T-helper 2 cell treated with Interferon-gamma antibody and Interleukin-4, amounts not matched to agents 5 μg/mL and 100 μg/mL, for 36 hours (primary cell): Measurements from ENCODE around the gene PTPN13.

Experiments
- DNase-seq: peaks from one replicate; pipeline ENCODE4 v3.0.0; 2021; ENCODE audit warnings: low spot score
- H3K27ac Mint-ChIP-seq: one replicate; pipeline ENCODE4 v1.8.0; 2021; ENCODE audit warnings: mild to moderate bottlenecking, mixed read lengths
- H3K27me3 Mint-ChIP-seq: one replicate; pipeline ENCODE4 v1.8.0; 2021; ENCODE audit warnings: low read depth, mixed read lengths
- H3K36me3 Mint-ChIP-seq: one replicate; pipeline ENCODE4 v1.8.0; 2021; ENCODE audit warnings: low read depth, mixed read lengths
- H3K4me1 Mint-ChIP-seq: one replicate; pipeline ENCODE4 v1.8.0; 2021; ENCODE audit warnings: low read depth, mixed read lengths
- H3K4me3 Mint-ChIP-seq: one replicate; pipeline ENCODE4 v1.8.0; 2022; ENCODE audit warnings: mild to moderate bottlenecking, moderate library complexity, mixed read lengths
- H3K9me3 Mint-ChIP-seq: one replicate; pipeline ENCODE4 v1.8.0; 2021; ENCODE audit warnings: mixed read lengths

Gene PTPN13

GRCh38 chr4:86845593-86845992, 251.5 kb downstream of the PTPN13 start:
- Mint-ChIP-seq H3K27me3 (peaks cover 5% of the 10 kb centered on the region), H3K9me3 (no peaks in the 10 kb centered on the region), H3K36me3 (no peaks in the 10 kb centered on the region), H3K27ac (no peak overlapping the region), H3K4me1 (no peaks in the 10 kb centered on the region), H3K4me3 (no peak overlapping the region)
- DNase-seq, result no peak

GRCh38 chr4:86846921-86847320, 252.8 kb downstream of the PTPN13 start:
- no peak for DNase-seq
- Mint-ChIP-seq H3K4me1 (no peaks in the 10 kb centered on the region), H3K36me3 (no peaks in the 10 kb centered on the region), H3K27me3 (peaks cover 1% of the 10 kb centered on the region), H3K4me3 (no peak overlapping the region), H3K9me3 (no peaks in the 10 kb centered on the region), H3K27ac (no peak overlapping the region)

GRCh38 chr4:86847571-86847970, 253.5 kb downstream of the PTPN13 start:
- Mint-ChIP-seq H3K4me1 (no peaks in the 10 kb centered on the region), H3K27ac (no peak overlapping the region), H3K36me3 (no peaks in the 10 kb centered on the region), H3K4me3 (no peak overlapping the region), H3K27me3 (peaks cover 1% of the 10 kb centered on the region), H3K9me3 (no peaks in the 10 kb centered on the region)
- no peak for DNase-seq

GRCh38 chr4:86848136-86848535, 254.0 kb downstream of the PTPN13 start:
- no peak overlapping the region for H3K27ac Mint-ChIP-seq
- peaks cover 1% of the 10 kb centered on the region for H3K27me3 Mint-ChIP-seq
- DNase-seq, result no peak
- H3K4me1 Mint-ChIP-seq, result no peaks in the 10 kb centered on the region
- no peaks in the 10 kb centered on the region for H3K36me3 Mint-ChIP-seq
- H3K4me3 Mint-ChIP-seq, result no peak overlapping the region
- no peaks in the 10 kb centered on the region for H3K9me3 Mint-ChIP-seq

GRCh38 chr4:86848732-86849619, 254.9 kb downstream of the PTPN13 start, which contains the start of gene SLC10A6:
Gene SLC10A6, minus strand, starts transcription at chr4:86849384. Its CDS starts 269 bp downstream, at chr4:86849115.
- Mint-ChIP-seq H3K4me1 (no peaks in the 10 kb centered on the region), H3K4me3 (no peak within 1 kb of the TSS), H3K36me3 (no peaks in the 10 kb centered on the region), H3K27me3 (peaks cover 1% of the 10 kb centered on the region), H3K9me3 (no peaks in the 10 kb centered on the region), H3K27ac (no peak within 1 kb of the TSS)
- DNase-seq, result no peak

- H3K4me1 Mint-ChIP-seq, result no peaks in the 10 kb centered on the region
- H3K4me3 Mint-ChIP-seq, result no peak overlapping the region
- no peak overlapping the region for H3K27ac Mint-ChIP-seq
- no peaks in the 10 kb centered on the region for H3K36me3 Mint-ChIP-seq
- no peaks in the 10 kb centered on the region for H3K9me3 Mint-ChIP-seq
- no peaks in the 10 kb centered on the region for H3K27me3 Mint-ChIP-seq
- no peak for DNase-seq
Measured at GRCh38 chr4:86853209-86853608, 259.1 kb downstream of the PTPN13 start.

- Mint-ChIP-seq H3K4me3 (no peak overlapping the region), H3K4me1 (no peaks in the 10 kb centered on the region)
- DNase-seq, result no peak
Measured at GRCh38 chr4:86855572-86855971, 261.5 kb downstream of the PTPN13 start.

GRCh38 chr4:86856896-86857295, 262.8 kb downstream of the PTPN13 start:
- DNase-seq, result no peak
- H3K36me3 Mint-ChIP-seq, result no peaks in the 10 kb centered on the region
- H3K27ac Mint-ChIP-seq, result no peak overlapping the region
- H3K4me1 Mint-ChIP-seq, result no peaks in the 10 kb centered on the region
- H3K4me3 Mint-ChIP-seq, result no peak overlapping the region
- H3K27me3 Mint-ChIP-seq, result no peaks in the 10 kb centered on the region
- no peaks in the 10 kb centered on the region for H3K9me3 Mint-ChIP-seq

More at GRCh38 chr4:86855572-86855971, 261.5 kb downstream of the PTPN13 start:
- Mint-ChIP-seq H3K27ac (no peak overlapping the region), H3K36me3 (no peaks in the 10 kb centered on the region), H3K9me3 (no peaks in the 10 kb centered on the region), H3K27me3 (no peaks in the 10 kb centered on the region)

GRCh38 chr4:86857341-86858052, 263.4 kb downstream of the PTPN13 start:
- Mint-ChIP-seq H3K4me3 (no peak overlapping the region), H3K36me3 (no peaks in the 10 kb centered on the region), H3K27ac (no peak overlapping the region), H3K27me3 (no peaks in the 10 kb centered on the region), H3K4me1 (no peaks in the 10 kb centered on the region), H3K9me3 (no peaks in the 10 kb centered on the region)
- no peak for DNase-seq
